CD4-positive, CD25-positive, alpha-beta regulatory T cell (primary cell): Measurements from ENCODE around the gene CEBPG. TPM values are rescaled to one million over a fixed set of nuclear protein-coding genes. Genes with fewer than 3 reads are reported as not detected.

Source experiments
- ATAC-seq, 2 donors: fragments of 150-1000 bp; cut with Tn5 transposase; one replicate each; pipeline ENCODE4 v1.10.0; 2021; ENCODE audit warnings: low read depth in 2 of 2, moderate number of reproducible peaks in 2 of 2, moderate library complexity in 1 of 2
- DNase-seq, 3 donors: peaks; one replicate each; pipeline versions ENCODE4 v3.0.0 to v3.0.0-alpha.2; 2012 to 2022; ENCODE audit warnings: mixed read lengths in 1 of 3
- H3K27ac ChIP-seq: one replicate; pipeline ENCODE4 v1.7.0; 2013; ENCODE audit warnings: mild to moderate bottlenecking, low read length; ENCODE audit not compliant: insufficient read depth, poor library complexity, severe bottlenecking
- H3K27me3 ChIP-seq: one replicate; pipeline ENCODE4 v1.7.0; 2013; ENCODE audit warnings: low read length; ENCODE audit not compliant: control insufficient read depth, insufficient read depth
- H3K36me3 ChIP-seq: one replicate; pipeline ENCODE4 v1.7.0; 2013; ENCODE audit warnings: mild to moderate bottlenecking, low read length, moderate library complexity; ENCODE audit not compliant: control insufficient read depth, insufficient read depth
- H3K4me1 ChIP-seq: 2 replicates; pipeline ENCODE4 v1.7.0; 2013; ENCODE audit warnings: mild to moderate bottlenecking, low read length; ENCODE audit not compliant: insufficient read depth, control insufficient read depth, poor library complexity, severe bottlenecking
- H3K4me3 ChIP-seq: one replicate; pipeline ENCODE4 v1.7.0; 2013; ENCODE audit warnings: low read depth, mild to moderate bottlenecking, low read length, moderate library complexity
- H3K9me3 ChIP-seq, 2 experiments: 1 replicate in 1 of 2; 2 replicates in 1 of 2; pipeline ENCODE4 v1.7.0; 2013; ENCODE audit warnings: low read length in 2 of 2, mild to moderate bottlenecking in 1 of 2, moderate library complexity in 1 of 2; ENCODE audit not compliant: control insufficient read depth in 2 of 2
- H3K27ac Mint-ChIP-seq, 3 donors: one replicate each; pipeline ENCODE4 v1.8.0; 2020 to 2022; ENCODE audit warnings: mild to moderate bottlenecking in 3 of 3, mixed read lengths in 3 of 3, moderate library complexity in 2 of 3
- H3K27me3 Mint-ChIP-seq: one replicate; pipeline ENCODE4 v1.8.0; 2022; ENCODE audit warnings: mild to moderate bottlenecking, mixed read lengths
- H3K36me3 Mint-ChIP-seq: one replicate; pipeline ENCODE4 v1.8.0; 2020; ENCODE audit warnings: mixed read lengths
- H3K4me1 Mint-ChIP-seq, 4 donors: one replicate each; pipeline ENCODE4 v1.8.0; 2020 to 2022; ENCODE audit warnings: mixed read lengths in 4 of 4, mild to moderate bottlenecking in 1 of 4
- H3K4me3 Mint-ChIP-seq, 4 donors: one replicate each; pipeline ENCODE4 v1.8.0; 2020 to 2022; ENCODE audit warnings: mild to moderate bottlenecking in 4 of 4, mixed read lengths in 4 of 4, moderate library complexity in 3 of 4
- H3K9me3 Mint-ChIP-seq, 7 donors: one replicate each; pipeline ENCODE4 v1.8.0; 2020 to 2022; ENCODE audit warnings: mixed read lengths in 7 of 7, mild to moderate bottlenecking in 3 of 7, moderate library complexity in 2 of 7
- polyA plus RNA-seq, 4 donors: library from polyadenylated mRNA; unstranded; fragments of 300-500 nt; fragmentation: Illumina TruSeq; gene quantifications; one replicate each; pipeline ENCODE4 v1.2.3, GENCODE V29; 2021
- total RNA-seq: library from RNA; stranded (reverse); gene quantifications from one replicate; pipeline ENCODE4 v1.2.3, GENCODE V29; 2022

CEBPG gene
- total and polyA plus RNA-seq, 5 donors from 2014 or later: 10.5 to 19.9 (median 14.1) TPM

- ATAC-seq (no peak), DNase-seq (no peak)
- Histone ChIP-seq H3K36me3 (no peaks in the 10 kb centered on the region), H3K4me3 (no peak overlapping the region), H3K9me3 (no peaks in the 10 kb centered on the region), H3K4me1 (no peaks in the 10 kb centered on the region), H3K27ac (no peak overlapping the region), H3K27me3 (peaks cover 24% of the 10 kb centered on the region)
- H3K27me3 Mint-ChIP-seq: peaks cover 57% of the 10 kb centered on the region
- no peaks in the 10 kb centered on the region for H3K36me3 Mint-ChIP-seq
- H3K27ac Mint-ChIP-seq: no peak overlapping the region
- H3K9me3 Mint-ChIP-seq: peaks cover 0 to 4% (median 0%) of the 10 kb centered on the region in 7 donors
- no peaks in the 10 kb centered on the region for H3K4me1 Mint-ChIP-seq
- H3K4me3 Mint-ChIP-seq: no peak overlapping the region
These were observed 28.3 kb upstream of the CEBPG start for GRCh38 chr19:33345163-33345562.

DNA sequence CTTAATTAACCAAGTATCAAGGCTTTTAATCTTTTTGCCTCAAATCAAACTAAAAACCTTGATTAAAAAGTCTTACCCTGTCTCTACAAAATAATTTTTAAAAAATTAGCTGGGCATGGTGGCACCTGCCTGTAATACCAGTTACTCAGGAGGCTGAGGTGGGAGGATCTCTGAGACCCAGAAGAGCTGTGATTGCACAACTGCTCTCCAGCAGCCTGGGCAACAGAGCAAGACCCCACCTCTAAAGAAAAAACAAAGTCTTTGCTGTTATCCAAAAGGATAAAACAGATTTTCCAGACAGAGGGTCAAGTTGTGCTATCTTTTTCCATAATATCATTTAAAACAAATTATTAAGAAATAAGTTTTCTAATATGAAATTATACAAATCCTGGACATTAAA is 26.8 kb upstream of the CEBPG start:
- H3K9me3 Mint-ChIP-seq: peaks cover 0 to 4% (median 0%) of the 10 kb centered on the region in 7 donors
- ATAC-seq (no peak), DNase-seq (no peak)
- no peaks in the 10 kb centered on the region for H3K36me3 ChIP-seq
- no peaks in the 10 kb centered on the region for H3K36me3 Mint-ChIP-seq
- no peak overlapping the region for H3K4me3 ChIP-seq
- no peaks in the 10 kb centered on the region for H3K9me3 ChIP-seq
- H3K27ac ChIP-seq: no peak overlapping the region
- H3K27me3 Mint-ChIP-seq: peaks cover 49% of the 10 kb centered on the region
- no peaks in the 10 kb centered on the region for H3K4me1 Mint-ChIP-seq
- H3K4me1 ChIP-seq: no peaks in the 10 kb centered on the region
- peaks cover 21% of the 10 kb centered on the region for H3K27me3 ChIP-seq
- no peak overlapping the region for H3K4me3 Mint-ChIP-seq
- H3K27ac Mint-ChIP-seq: no peak overlapping the region

DNA sequence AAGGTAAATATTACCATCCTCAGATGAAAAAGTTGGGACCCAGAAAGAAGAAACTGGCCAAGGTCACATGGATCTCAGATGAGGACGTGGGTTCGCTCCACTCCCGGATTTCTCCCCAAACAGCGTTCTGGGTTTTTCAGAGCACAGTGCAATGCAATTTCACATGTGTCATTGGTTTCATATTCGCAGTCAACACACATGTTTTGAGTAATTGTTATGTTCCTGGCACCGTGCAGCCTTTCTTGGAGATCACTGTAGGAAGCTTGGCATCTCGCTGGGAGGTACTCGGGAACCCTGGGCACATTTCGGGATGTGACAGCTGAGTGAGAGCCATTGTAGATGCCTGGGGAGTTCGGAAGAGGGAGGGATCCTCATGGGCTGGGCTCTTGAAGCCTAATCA is 26.2 kb upstream of the CEBPG start:
- Mint-ChIP-seq H3K27ac (no peak overlapping the region), H3K36me3 (no peaks in the 10 kb centered on the region), H3K9me3 (peaks cover 0 to 4% (median 0%) of the 10 kb centered on the region in 7 donors), H3K4me3 (no peak overlapping the region), H3K27me3 (peaks cover 49% of the 10 kb centered on the region), H3K4me1 (peaks cover 0 to 2% (median 0%) of the 10 kb centered on the region in 4 donors)
- ATAC-seq (no peak), DNase-seq (no peak)
- Histone ChIP-seq H3K36me3 (no peaks in the 10 kb centered on the region), H3K27me3 (peaks cover 21% of the 10 kb centered on the region), H3K27ac (no peak overlapping the region), H3K9me3 (no peaks in the 10 kb centered on the region), H3K4me3 (no peak overlapping the region), H3K4me1 (no peaks in the 10 kb centered on the region)

- Mint-ChIP-seq H3K9me3 (peaks cover 0 to 4% (median 0%) of the 10 kb centered on the region in 7 donors), H3K36me3 (no peaks in the 10 kb centered on the region), H3K4me3 (no peak overlapping the region), H3K4me1 (peaks cover 0 to 2% (median 0%) of the 10 kb centered on the region in 4 donors), H3K27ac (no peak overlapping the region), H3K27me3 (peaks cover 47% of the 10 kb centered on the region)
- ATAC-seq (no peak), DNase-seq (no peak)
- Histone ChIP-seq H3K4me3 (no peak overlapping the region), H3K9me3 (no peaks in the 10 kb centered on the region), H3K27ac (no peak overlapping the region), H3K27me3 (peaks cover 14% of the 10 kb centered on the region), H3K4me1 (no peaks in the 10 kb centered on the region), H3K36me3 (no peaks in the 10 kb centered on the region)
These were observed 25.1 kb upstream of the CEBPG start for GRCh38 chr19:33348301-33349010.

DNA sequence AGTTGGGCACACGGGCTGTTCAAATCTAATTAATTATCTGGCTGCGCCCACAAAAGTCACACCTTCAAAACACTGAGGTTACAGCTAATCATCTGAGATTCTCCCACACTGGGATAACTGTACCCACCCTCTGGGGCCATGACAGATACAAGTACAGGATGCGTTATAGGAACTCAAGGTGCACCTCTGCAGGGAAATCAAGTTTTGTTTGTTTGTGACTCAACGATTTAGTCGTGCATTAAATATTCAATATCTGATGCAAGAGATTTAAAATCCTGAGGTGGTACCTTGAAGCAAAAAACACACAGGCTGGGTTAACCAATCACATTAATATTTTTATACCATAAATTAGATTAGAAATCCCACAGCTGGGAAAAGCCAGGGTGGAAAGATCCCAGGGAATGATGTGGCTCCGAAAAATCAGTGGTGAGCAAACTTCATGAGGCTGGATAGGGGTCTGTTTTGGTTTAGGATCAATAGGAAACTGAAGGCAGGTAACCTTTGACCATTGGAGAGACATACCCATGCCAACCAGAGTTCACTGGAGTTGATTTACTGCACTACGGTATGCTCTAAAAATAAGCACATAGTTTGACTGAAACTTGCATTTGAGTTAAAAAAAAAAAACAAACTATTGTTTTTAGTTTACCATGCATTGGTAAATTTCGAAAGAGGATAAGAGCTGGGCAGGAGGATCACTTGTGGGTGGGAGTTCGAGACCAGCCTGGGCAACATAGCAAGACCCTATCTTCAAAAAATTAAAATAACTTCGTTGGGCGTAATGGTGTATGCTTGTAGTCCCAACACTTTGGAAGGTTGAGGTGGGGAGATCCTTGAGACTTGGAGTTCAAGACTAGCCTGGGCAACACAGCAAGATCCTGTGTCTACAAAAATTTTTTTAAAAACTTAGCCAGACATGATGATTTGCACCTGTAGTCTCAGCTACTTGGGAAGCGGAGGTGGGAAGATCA is 23.9 kb upstream of the CEBPG start:
- Mint-ChIP-seq H3K4me1 (peaks cover 0 to 2% (median 0%) of the 10 kb centered on the region in 4 donors), H3K27ac (no peak overlapping the region), H3K9me3 (peaks cover 0 to 4% (median 0%) of the 10 kb centered on the region in 7 donors), H3K27me3 (peaks cover 37% of the 10 kb centered on the region), H3K36me3 (no peaks in the 10 kb centered on the region), H3K4me3 (no peak overlapping the region)
- Histone ChIP-seq H3K27ac (no peak overlapping the region), H3K4me3 (no peak overlapping the region), H3K4me1 (no peaks in the 10 kb centered on the region), H3K9me3 (no peaks in the 10 kb centered on the region), H3K27me3 (peaks cover 11% of the 10 kb centered on the region), H3K36me3 (no peaks in the 10 kb centered on the region)
- DNase-seq (no peak), ATAC-seq (no peak)

GRCh38 chr19:33350538-33351309 is 22.8 kb upstream of the CEBPG start:
- H3K27me3 ChIP-seq: peaks cover 7% of the 10 kb centered on the region
- H3K36me3 Mint-ChIP-seq: no peaks in the 10 kb centered on the region

DNA sequence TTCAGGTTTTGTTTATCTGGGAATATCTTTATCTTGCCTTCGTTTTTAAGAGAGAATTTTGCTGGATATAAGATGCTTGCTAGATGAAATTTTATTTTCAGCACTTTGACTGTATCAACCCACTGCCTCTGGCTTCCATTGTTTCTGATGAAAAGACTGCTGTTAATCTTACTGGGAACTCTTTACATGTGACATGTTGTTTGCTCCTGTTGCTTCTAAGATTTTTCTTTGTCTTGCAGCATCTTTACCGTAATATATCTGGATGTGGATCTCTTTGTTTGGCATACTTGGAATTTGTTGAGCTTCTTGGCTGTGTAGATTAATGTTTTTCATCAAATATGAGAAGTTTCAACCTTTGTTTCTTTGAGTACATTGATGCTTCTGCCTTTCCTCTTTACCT is 18.0 kb upstream of the CEBPG start:
- H3K36me3 Mint-ChIP-seq: peaks cover 4% of the 10 kb centered on the region
- no peak overlapping the region for H3K27ac ChIP-seq
- peaks cover 0 to 2% (median 0%) of the 10 kb centered on the region in 4 donors for H3K4me1 Mint-ChIP-seq
- H3K4me3 ChIP-seq: no peak overlapping the region
- DNase-seq (no peak), ATAC-seq (no peak)
- H3K4me3 Mint-ChIP-seq: no peak overlapping the region
- H3K9me3 Mint-ChIP-seq: peaks cover 0 to 13% (median 4%) of the 10 kb centered on the region in 7 donors
- peaks cover 5 to 6% of the 10 kb centered on the region in 2 experiments for H3K9me3 ChIP-seq
- H3K27me3 Mint-ChIP-seq: peaks cover 21% of the 10 kb centered on the region
- no peaks in the 10 kb centered on the region for H3K36me3 ChIP-seq
- no peak overlapping the region for H3K27ac Mint-ChIP-seq
- H3K4me1 ChIP-seq: no peaks in the 10 kb centered on the region
- H3K27me3 ChIP-seq: peaks cover 6% of the 10 kb centered on the region

More at GRCh38 chr19:33350538-33351309, 22.8 kb upstream of the CEBPG start:
- H3K4me1 Mint-ChIP-seq: peaks cover 0 to 2% (median 0%) of the 10 kb centered on the region in 4 donors
- no peak overlapping the region for H3K4me3 Mint-ChIP-seq
- peaks cover 3 to 6% of the 10 kb centered on the region in 2 experiments for H3K9me3 ChIP-seq
- H3K27ac Mint-ChIP-seq: no peak overlapping the region
- H3K4me1 ChIP-seq: no peaks in the 10 kb centered on the region
- DNase-seq: no peak
- H3K4me3 ChIP-seq: no peak overlapping the region
- no peaks in the 10 kb centered on the region for H3K36me3 ChIP-seq
- peaks cover 25% of the 10 kb centered on the region for H3K27me3 Mint-ChIP-seq
- ATAC-seq: no peak
- H3K9me3 Mint-ChIP-seq: peaks cover 0 to 6% (median 2%) of the 10 kb centered on the region in 7 donors
- H3K27ac ChIP-seq: no peak overlapping the region
